Neural cell (in vitro differentiated cells): ENCODE data around the gene ATF7.

Experiments
- EP300 ChIP-seq: fragments of 450-650 bp; conservative IDR thresholded peaks from 2 replicates; pipeline ENCODE4 v1.6.1; 2014; ENCODE audit warnings: antibody characterized with exemption, mild to moderate bottlenecking, moderate library complexity; ENCODE audit not compliant: poor library complexity, severe bottlenecking
- EZH2 ChIP-seq: fragments of 200-600, 300-800 bp; shearing (Covaris generic), sonication (generic); IDR thresholded peaks from 2 replicates; pipeline ENCODE4 v1.6.1; 2014; ENCODE audit warnings: antibody characterized with exemption, low read length, borderline replicate concordance, mild to moderate bottlenecking; ENCODE audit not compliant: insufficient read depth, poor library complexity, severe bottlenecking
- POLR2AphosphoS5 ChIP-seq: IDR thresholded peaks from 2 replicates; pipeline ENCODE4 v1.6.1; 2012
- SMC3 ChIP-seq: fragments of 450-650 bp; conservative IDR thresholded peaks from 2 replicates; pipeline ENCODE4 v1.6.1; 2014; ENCODE audit warnings: antibody characterized with exemption, mild to moderate bottlenecking, moderate library complexity; ENCODE audit not compliant: poor library complexity
- TAF1 ChIP-seq: IDR thresholded peaks from 2 replicates; pipeline ENCODE4 v1.6.1; 2012; ENCODE audit warnings: low read depth
- TF ChIP-seq, protein P1 (sequence below): fragments of 450-650 bp; IDR thresholded peaks from 2 replicates; pipeline ENCODE4 v1.5.1; 2014; ENCODE audit warnings: antibody characterized with exemption, mild to moderate bottlenecking, moderate library complexity; ENCODE audit not compliant: poor library complexity, severe bottlenecking
- TF ChIP-seq, protein P2 (sequence below): IDR thresholded peaks from 2 replicates; pipeline ENCODE4 v1.6.1; 2012; ENCODE audit warnings: borderline replicate concordance

DNA sequence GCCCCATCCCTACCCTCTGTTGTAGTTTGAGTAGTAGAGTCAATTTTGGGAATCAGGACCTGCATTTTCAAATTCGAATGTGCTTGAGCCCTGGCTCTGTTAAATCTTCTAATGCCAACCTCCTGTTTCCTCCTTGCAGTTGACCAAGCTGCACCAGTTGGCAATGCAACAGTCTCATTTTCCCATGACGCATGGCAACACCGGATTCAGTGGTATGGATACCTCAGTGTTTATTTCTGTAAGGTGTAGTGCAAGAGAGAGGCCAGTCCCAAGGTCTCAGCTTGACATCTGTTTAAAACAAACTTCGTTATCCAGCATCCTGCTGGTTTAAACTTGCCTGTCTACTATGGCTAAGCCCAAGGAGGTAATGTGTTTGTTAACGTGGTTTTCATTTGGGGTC is 159.1 kb downstream of the ATF7 start:
- TF ChIP-seq, protein P1, sequence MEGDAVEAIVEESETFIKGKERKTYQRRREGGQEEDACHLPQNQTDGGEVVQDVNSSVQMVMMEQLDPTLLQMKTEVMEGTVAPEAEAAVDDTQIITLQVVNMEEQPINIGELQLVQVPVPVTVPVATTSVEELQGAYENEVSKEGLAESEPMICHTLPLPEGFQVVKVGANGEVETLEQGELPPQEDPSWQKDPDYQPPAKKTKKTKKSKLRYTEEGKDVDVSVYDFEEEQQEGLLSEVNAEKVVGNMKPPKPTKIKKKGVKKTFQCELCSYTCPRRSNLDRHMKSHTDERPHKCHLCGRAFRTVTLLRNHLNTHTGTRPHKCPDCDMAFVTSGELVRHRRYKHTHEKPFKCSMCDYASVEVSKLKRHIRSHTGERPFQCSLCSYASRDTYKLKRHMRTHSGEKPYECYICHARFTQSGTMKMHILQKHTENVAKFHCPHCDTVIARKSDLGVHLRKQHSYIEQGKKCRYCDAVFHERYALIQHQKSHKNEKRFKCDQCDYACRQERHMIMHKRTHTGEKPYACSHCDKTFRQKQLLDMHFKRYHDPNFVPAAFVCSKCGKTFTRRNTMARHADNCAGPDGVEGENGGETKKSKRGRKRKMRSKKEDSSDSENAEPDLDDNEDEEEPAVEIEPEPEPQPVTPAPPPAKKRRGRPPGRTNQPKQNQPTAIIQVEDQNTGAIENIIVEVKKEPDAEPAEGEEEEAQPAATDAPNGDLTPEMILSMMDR: no peak
- TF ChIP-seq, protein P2, sequence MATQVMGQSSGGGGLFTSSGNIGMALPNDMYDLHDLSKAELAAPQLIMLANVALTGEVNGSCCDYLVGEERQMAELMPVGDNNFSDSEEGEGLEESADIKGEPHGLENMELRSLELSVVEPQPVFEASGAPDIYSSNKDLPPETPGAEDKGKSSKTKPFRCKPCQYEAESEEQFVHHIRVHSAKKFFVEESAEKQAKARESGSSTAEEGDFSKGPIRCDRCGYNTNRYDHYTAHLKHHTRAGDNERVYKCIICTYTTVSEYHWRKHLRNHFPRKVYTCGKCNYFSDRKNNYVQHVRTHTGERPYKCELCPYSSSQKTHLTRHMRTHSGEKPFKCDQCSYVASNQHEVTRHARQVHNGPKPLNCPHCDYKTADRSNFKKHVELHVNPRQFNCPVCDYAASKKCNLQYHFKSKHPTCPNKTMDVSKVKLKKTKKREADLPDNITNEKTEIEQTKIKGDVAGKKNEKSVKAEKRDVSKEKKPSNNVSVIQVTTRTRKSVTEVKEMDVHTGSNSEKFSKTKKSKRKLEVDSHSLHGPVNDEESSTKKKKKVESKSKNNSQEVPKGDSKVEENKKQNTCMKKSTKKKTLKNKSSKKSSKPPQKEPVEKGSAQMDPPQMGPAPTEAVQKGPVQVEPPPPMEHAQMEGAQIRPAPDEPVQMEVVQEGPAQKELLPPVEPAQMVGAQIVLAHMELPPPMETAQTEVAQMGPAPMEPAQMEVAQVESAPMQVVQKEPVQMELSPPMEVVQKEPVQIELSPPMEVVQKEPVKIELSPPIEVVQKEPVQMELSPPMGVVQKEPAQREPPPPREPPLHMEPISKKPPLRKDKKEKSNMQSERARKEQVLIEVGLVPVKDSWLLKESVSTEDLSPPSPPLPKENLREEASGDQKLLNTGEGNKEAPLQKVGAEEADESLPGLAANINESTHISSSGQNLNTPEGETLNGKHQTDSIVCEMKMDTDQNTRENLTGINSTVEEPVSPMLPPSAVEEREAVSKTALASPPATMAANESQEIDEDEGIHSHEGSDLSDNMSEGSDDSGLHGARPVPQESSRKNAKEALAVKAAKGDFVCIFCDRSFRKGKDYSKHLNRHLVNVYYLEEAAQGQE: no peak
- no peak for TF ChIP-seq POLR2AphosphoS5
- no peak for TF ChIP-seq EZH2
- TF ChIP-seq EP300: no peak
- no peak for TF ChIP-seq SMC3
- TF ChIP-seq TAF1: no peak
